MCF 10A (cell line): ENCODE measurements around the gene DLL4. TPM values are rescaled to one million over a fixed set of nuclear protein-coding genes. Genes with fewer than 3 reads are reported as not detected.
A peak's percentile ranks its signal among the peaks of the same experiment; 100 is the strongest.
"Not testable (repeated sequence)": the region's sequence is repeated elsewhere in the genome, so short reads cannot be mapped to it uniquely, and the experiment has no call there.

Experiments
- BruUV-seq: library from RNA; stranded (reverse); fragments of 400-500 nt; replicated peaks from 2 replicates; lab custom pipeline; 2021; lab: Mats Ljungman, UMichigan
- CTCF ChIA-PET: fragments of 300-600 bp; sonication (Branson Sonifier 250); formaldehyde crosslinking; extraction: SDS; loops from one replicate; lab custom pipeline; 2021; ENCODE audit warnings: antibody characterized with exemption, inconsistent platforms; lab: Yijun Ruan, JAX
- POLR2A ChIA-PET: fragments of 300-600, 350-650 bp; sonication (Branson Sonifier 250); formaldehyde crosslinking; extraction: SDS; loops from one replicate; lab custom pipeline; 2020; ENCODE audit warnings: antibody characterized with exemption, inconsistent platforms; lab: Yijun Ruan, JAX
- DNase-seq: peaks from one replicate; pipeline ENCODE4 v3.0.0-alpha.2; 2018; ENCODE audit not compliant: unreplicated experiment
- H3K27ac Mint-ChIP-seq: one replicate; pipeline ENCODE4 v1.8.0; 2022; ENCODE audit warnings: mild to moderate bottlenecking, low read depth, mixed read lengths; ENCODE audit not compliant: unreplicated experiment
- H3K27me3 Mint-ChIP-seq: one replicate; pipeline ENCODE4 v1.8.0; 2022; ENCODE audit warnings: mixed read lengths; ENCODE audit not compliant: insufficient read depth, unreplicated experiment
- H3K36me3 Mint-ChIP-seq: one replicate; pipeline ENCODE4 v1.8.0; 2022; ENCODE audit warnings: mild to moderate bottlenecking, moderate library complexity, mixed read lengths; ENCODE audit not compliant: insufficient read depth, unreplicated experiment
- H3K4me1 Mint-ChIP-seq: one replicate; pipeline ENCODE4 v1.8.0; 2022; ENCODE audit warnings: mixed read lengths; ENCODE audit not compliant: insufficient read depth, unreplicated experiment
- H3K4me3 Mint-ChIP-seq: one replicate; pipeline ENCODE4 v1.8.0; 2022; ENCODE audit warnings: mild to moderate bottlenecking, moderate library complexity, mixed read lengths; ENCODE audit not compliant: unreplicated experiment
- H3K9me3 Mint-ChIP-seq: one replicate; pipeline ENCODE4 v1.8.0; 2022; ENCODE audit warnings: mixed read lengths; ENCODE audit not compliant: unreplicated experiment
- intact Hi-C: fragments of 100-400 bp; cut with micrococcal nuclease; formaldehyde crosslinking; loops from 2 replicates; pipeline ENCODE4 v1.14.1; 2022
- total RNA-seq: library from RNA; stranded (reverse); gene quantifications from 2 replicates; pipeline ENCODE4 v1.2.3, GENCODE V29; 2022
- TF ChIP-seq, protein P1 (sequence below): fragments of 200-600 bp; IDR thresholded peaks from one replicate; pipeline ENCODE4 v1.8.0; 2022; ENCODE audit warnings: antibody characterized with exemption, mild to moderate bottlenecking; ENCODE audit not compliant: unreplicated experiment

Gene DLL4
- total RNA-seq, 1 experiment from 2014 or later, result not detected

DNA sequence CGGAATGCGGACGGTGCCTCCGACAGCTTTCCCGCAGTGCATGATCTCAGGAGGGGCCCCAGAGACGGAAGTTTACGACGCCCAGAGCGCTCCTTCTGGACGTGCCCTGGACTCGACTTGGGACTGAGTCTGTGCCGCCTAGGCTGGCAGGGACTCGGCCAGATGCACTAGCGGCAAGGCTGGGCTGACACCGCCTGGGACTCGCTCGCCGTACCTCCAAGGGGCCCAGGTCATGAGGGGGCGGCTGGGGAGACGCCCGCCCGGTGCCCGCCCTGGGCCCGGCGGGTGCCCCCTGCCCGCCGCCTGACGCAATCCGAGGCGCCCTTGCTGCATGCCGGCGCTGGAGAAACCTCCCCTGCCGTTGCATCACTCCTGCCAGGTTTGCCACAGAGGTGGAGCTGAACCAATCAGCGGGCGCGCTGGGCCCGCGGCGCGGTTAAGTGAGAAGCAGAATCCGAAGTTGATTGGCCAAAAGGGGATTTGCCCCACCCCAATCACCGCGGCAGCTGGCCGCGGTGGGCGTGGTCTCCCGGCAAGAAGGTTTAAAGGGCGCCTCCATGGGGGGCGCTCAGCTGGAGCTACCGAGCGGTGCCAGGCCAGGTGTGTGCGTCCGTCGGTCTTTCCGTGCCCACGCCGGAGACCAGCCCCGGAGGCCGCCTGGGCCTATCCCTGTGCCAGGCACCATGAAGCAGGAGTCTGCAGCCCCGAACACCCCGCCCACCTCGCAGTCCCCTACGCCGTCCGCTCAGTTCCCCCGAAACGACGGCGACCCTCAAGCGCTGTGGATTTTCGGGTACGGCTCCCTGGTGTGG, 24.0 kb downstream of the DLL4 start, which contains the start of gene CHAC1:
TSS of gene CHAC1 (plus strand) at position 571 of the 812 bp plus-strand sequence. CDS start at position 684, 113 bp downstream.
- H3K27me3 Mint-ChIP-seq, result no peaks in the 10 kb centered on the region
- intact Hi-C loops, result loop anchor here (1.0 to 5.0 kb wide), 2 partner anchors 49 to 379 kb away; partner anchors contain the start of genes NUSAP1 and OIP5
- ChIA-PET POLR2A (interaction anchor here (0.7 to 1.5 kb wide), 6 partner anchors 11 to 388 kb away, joined by 3 to 11 read pairs (median 3); partner anchors contain the start of genes CCDC32 and DLL4), CTCF (interaction anchor here (0.6 to 7.2 kb wide), 5 partner anchors 12 to 253 kb away, joined by 3 to 59 read pairs (median 4); no protein-coding TSS in a partner anchor)
- TF ChIP-seq, protein P1, sequence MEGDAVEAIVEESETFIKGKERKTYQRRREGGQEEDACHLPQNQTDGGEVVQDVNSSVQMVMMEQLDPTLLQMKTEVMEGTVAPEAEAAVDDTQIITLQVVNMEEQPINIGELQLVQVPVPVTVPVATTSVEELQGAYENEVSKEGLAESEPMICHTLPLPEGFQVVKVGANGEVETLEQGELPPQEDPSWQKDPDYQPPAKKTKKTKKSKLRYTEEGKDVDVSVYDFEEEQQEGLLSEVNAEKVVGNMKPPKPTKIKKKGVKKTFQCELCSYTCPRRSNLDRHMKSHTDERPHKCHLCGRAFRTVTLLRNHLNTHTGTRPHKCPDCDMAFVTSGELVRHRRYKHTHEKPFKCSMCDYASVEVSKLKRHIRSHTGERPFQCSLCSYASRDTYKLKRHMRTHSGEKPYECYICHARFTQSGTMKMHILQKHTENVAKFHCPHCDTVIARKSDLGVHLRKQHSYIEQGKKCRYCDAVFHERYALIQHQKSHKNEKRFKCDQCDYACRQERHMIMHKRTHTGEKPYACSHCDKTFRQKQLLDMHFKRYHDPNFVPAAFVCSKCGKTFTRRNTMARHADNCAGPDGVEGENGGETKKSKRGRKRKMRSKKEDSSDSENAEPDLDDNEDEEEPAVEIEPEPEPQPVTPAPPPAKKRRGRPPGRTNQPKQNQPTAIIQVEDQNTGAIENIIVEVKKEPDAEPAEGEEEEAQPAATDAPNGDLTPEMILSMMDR, result no peak
- DNase-seq, result peak; percentile 98
- H3K4me1 Mint-ChIP-seq, result peaks cover 25% of the 10 kb centered on the region
- no TSS peak for BruUV-seq
- peak within 1 kb of the TSS; percentile 83 for H3K27ac Mint-ChIP-seq
- no peaks in the 10 kb centered on the region for H3K9me3 Mint-ChIP-seq
- H3K4me3 Mint-ChIP-seq, result peak within 1 kb of the TSS; percentile 87
- peaks cover 19% of the 10 kb centered on the region for H3K36me3 Mint-ChIP-seq

DNA sequence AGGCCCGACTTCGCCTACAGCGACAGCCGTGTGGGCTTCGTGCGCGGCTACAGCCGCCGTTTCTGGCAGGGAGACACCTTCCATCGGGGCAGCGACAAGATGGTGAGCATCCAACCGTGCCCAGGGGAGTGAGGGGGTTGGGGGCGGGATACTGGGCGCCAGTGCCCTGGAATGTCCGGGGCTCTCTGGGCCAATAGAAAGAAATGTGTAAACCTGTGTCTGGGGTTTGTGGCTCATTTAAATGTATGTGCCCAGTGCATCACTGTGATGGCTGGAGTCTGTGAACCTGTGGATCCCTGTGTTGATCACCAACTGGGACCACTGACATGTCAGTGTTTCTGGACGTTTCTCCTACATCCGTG, 24.6 kb downstream of the DLL4 start:
- intact Hi-C loops, result loop anchor here (1.0 to 5.0 kb wide), 2 partner anchors 49 to 379 kb away; partner anchors contain the start of genes NUSAP1 and OIP5
- no peak for DNase-seq
- TF ChIP-seq, protein P1, result no peak
- H3K4me3 Mint-ChIP-seq, result peak overlapping the region; percentile 87
- H3K4me1 Mint-ChIP-seq, result peaks cover 31% of the 10 kb centered on the region
- H3K36me3 Mint-ChIP-seq, result peaks cover 19% of the 10 kb centered on the region
- POLR2A ChIA-PET, result interaction anchor here (0.7 to 1.5 kb wide), 5 partner anchors 11 to 389 kb away, joined by 3 to 11 read pairs (median 3); partner anchors contain the start of genes CCDC32 and DLL4
- peak overlapping the region; percentile 83 for H3K27ac Mint-ChIP-seq
- TSS peak; percentile 71 for BruUV-seq
- no peaks in the 10 kb centered on the region for H3K27me3 Mint-ChIP-seq
- no peaks in the 10 kb centered on the region for H3K9me3 Mint-ChIP-seq
- CTCF ChIA-PET, result interaction anchor here (0.6 to 7.2 kb wide), 3 partner anchors 13 to 253 kb away, joined by 3 to 59 read pairs (median 3); no protein-coding TSS in a partner anchor

DNA sequence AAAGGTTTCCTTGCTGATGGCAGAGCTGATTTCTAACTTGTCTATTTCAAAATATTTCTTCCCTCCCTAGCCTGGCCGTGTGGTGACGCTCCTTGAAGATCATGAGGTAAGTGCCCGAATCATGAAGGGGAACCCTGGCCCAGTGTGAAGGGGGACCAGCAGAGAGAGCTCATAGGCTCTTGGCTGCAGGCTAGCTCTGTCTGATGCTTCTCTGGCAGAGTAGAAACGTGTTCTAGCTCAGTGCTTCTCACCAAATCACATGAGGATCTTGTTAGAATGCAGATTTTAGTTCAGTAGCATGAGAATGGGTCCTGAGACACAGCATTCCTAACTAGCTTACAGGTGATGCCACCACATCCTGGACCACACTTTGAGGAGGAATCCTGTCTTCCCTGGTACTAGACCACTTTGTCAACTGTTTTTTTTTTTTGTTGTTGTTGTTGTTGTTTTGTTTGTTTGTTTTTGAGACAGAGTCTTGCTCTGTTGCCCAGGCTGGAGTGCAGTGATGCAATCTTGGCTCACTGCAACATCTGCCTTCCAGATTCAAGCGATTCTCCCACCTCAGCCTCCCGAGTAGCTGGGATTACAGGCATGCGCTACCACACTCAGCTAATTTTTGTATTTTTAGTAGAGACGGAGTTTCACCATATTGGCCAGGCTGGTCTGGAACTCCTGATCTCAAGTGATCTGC, 25.2 kb downstream of the DLL4 start:
- not testable (repeated sequence) for DNase-seq, H3K9me3 Mint-ChIP-seq, BruUV-seq, H3K27me3 Mint-ChIP-seq
- Mint-ChIP-seq H3K27ac (peak overlapping the region; percentile 83), H3K4me3 (peak overlapping the region; percentile 87), H3K4me1 (peaks cover 32% of the 10 kb centered on the region), H3K36me3 (peaks cover 19% of the 10 kb centered on the region)
- ChIA-PET POLR2A (interaction anchor here (0.7 to 1.5 kb wide), 3 partner anchors 10 to 385 kb away, joined by 3 to 11 read pairs (median 4); no protein-coding TSS in a partner anchor), CTCF (interaction anchor here (0.6 to 7.2 kb wide), 4 partner anchors 13 to 252 kb away, joined by 3 to 59 read pairs (median 3); no protein-coding TSS in a partner anchor)
- intact Hi-C loops, result loop anchor here (5.0 kb wide), 1 partner anchor 378 kb away; the partner anchor contains the start of genes NUSAP1 and OIP5

DNA sequence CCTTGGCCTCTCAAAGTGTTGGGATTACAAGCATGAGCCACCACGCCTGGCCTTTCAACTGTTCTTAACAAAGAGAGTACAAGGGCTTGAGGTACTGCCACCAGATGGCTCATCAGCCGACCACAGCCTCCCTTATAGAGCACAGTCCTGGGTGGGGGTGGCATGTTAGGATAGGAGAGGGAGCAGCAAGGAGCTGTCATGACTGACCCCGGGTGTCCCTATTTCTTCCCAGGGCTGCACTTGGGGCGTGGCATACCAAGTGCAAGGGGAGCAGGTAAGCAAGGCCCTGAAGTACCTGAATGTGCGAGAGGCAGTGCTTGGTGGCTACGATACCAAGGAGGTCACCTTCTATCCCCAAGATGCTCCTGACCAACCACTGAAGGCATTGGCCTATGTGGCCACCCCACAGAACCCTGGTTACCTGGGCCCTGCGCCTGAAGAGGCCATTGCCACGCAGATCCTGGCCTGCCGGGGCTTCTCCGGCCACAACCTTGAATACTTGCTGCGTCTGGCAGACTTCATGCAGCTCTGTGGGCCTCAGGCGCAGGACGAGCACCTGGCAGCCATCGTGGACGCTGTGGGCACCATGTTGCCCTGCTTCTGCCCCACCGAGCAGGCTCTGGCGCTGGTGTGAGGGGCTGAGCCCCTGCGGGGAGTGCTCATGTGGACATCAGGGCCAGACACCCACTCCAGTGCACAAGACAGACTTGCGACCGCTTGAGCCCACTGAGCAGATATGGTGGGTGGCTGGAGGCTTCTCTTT, 26.2 kb downstream of the DLL4 start:
- peak overlapping the region; percentile 87 for H3K4me3 Mint-ChIP-seq
- H3K27me3 Mint-ChIP-seq, result no peaks in the 10 kb centered on the region
- no peak overlapping the region for H3K27ac Mint-ChIP-seq
- TF ChIP-seq, protein P1, result no peak
- intact Hi-C loops, result no loop called here
- H3K4me1 Mint-ChIP-seq, result peaks cover 34% of the 10 kb centered on the region
- no peak for DNase-seq
- ChIA-PET CTCF (interaction anchor here (0.6 to 7.2 kb wide), 4 partner anchors 14 to 217 kb away, joined by 3 to 59 read pairs (median 3); no protein-coding TSS in a partner anchor), POLR2A (interaction anchor here (0.7 kb wide), 1 partner anchor 384 kb away, joined by 3 read pairs; no protein-coding TSS in a partner anchor)
- H3K9me3 Mint-ChIP-seq, result no peaks in the 10 kb centered on the region
- no TSS peak for BruUV-seq
- peaks cover 19% of the 10 kb centered on the region for H3K36me3 Mint-ChIP-seq
